HG02970 (cell line): ENCODE results near the gene RAB4B.
A peak's percentile ranks its signal among the peaks of the same experiment; 100 is the strongest.
"Not testable (repeated sequence)": the region's sequence is repeated elsewhere in the genome, so short reads cannot be mapped to it uniquely, and the experiment has no call there.

Experiments
- ATAC-seq: cut with Tn5 transposase; IDR thresholded peaks from one replicate; pipeline ENCODE4 v1.9.1; 2021; ENCODE audit warnings: mild to moderate bottlenecking, moderate library complexity, moderate number of reproducible peaks; ENCODE audit not compliant: unreplicated experiment, low FRiP score

Gene RAB4B

DNA sequence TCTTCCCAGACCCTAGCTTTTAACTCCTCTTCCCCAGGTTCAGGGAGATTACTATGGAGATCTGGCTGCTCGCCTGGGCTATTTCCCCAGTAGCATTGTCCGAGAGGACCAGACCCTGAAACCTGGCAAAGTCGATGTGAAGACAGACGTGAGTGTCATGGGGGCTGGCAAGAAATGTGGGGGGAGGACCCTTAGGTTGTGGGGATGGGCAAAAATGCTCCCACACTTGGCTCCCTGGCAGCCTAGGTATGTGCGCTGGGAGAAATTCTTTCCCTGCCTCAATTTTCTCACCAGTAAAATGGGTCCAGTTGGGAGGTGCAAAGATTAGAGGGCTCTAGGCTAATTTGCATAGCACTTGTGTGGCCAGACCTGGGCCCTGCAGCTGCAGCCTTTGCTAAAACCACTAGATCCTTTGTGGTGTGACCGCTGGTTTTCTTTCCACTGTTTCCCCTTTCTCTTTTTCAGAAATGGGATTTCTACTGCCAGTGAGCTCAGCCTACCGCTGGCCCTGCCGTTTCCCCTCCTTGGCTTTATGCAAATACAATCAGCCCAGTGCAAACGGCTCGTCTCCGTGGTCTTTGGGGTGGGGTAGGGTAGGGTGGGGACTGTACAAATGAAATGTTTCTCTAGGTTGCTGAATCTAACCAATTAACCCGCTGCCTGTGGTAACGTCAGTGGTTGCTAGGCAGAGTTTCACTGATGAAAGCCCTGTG is 959 bp upstream of the RAB4B start:
- peak; percentile 50 for ATAC-seq

DNA sequence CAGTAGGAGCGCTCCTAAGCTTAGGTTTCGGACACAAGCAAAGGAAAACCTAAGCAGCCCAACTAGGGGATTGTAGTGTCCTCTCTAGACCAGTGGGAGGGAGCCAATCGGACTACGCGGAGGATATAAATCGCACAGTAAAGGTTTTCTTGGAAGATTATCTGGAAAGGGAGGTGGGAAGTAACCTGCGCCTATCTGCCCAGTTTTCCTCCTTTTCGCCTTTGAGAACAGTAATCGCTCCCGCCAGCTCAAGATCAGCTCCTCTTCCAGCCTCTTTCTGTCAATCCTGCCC is 456 bp upstream of the RAB4B start:
- ATAC-seq, result no peak

DNA sequence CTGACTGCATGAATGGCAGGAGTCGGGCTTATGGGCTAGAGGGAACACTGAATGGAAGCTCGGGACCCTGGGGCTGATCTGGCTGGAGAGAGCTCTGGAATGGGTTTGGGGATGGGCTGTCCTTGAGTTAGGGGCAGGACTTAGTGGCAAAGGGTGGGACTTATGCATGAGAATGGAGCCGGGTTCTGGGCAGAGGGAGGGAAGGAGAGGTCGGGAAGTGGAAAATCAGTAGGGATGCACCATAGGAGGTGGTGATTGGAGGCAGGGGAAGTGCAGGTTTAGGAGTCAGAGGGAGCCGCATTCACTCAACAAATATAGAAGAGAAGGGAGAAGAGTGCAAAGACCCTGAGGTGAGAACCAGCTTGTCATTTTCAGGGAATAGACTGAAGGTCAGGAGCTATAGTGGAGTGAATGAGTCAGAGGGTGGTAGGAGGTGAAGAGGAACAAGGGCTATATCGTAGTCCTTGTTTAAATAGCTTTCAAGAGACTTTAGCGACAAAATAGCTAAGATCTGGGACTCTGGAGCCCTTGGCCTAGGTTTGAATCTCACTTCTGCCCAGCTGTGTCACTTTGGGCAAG is 748 bp downstream of the RAB4B start:
- ATAC-seq, result no peak

DNA sequence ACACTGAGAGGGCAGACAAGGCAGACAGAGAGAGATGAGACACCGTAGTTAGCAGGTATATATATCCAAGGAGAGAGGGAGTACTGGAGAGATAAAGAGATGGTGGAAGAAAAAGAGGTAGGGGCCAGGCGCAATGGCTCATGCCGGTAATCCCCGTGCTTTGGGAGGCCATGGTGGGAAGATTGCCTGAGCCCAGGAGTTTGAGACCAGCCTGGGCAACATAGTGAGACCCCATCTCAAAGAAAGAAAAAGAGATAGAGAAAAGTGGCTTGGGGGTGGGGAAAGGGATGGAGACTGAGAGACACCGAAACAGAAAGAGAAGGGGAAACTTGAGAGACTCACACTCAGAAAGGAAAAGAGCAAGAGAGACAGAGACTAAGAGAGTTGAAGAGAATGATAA is 2.5 kb downstream of the RAB4B start:
- no peak for ATAC-seq

DNA sequence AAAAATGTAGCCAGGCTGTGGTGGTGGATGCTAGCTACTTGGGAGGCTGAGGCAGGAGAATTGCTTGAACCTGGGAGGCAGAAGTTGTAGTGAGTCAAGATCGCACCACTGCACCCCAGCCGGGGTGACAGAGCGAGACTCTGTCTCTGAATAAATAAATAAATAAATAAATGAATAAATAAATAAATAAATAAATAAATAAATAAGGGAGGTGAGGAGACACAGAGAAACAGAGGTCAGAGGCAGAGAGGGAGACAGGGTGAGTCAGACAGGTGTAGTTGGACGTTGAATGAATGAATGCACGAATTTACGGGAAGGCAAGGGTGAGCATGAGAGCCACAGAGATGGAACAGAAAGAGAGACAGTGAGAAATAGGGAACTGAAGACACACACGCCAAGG is 3.1 kb downstream of the RAB4B start:
- ATAC-seq, result no peak

DNA sequence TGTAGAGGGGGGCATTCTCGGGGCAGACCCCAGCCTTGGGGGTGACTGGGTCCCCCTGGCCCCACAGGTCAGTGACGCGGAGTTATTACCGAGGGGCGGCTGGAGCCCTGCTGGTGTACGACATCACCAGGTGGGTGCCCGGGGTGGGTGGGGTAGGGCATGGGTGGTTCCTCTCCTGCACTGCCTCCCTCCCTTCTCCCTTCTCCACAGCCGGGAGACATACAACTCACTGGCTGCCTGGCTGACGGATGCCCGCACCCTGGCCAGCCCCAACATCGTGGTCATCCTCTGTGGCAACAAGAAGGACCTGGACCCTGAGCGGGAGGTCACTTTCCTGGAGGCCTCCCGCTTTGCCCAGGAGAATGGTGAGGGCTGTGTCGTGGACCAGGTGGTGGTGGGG is 5.7 kb downstream of the RAB4B start:
- ATAC-seq, result no peak

DNA sequence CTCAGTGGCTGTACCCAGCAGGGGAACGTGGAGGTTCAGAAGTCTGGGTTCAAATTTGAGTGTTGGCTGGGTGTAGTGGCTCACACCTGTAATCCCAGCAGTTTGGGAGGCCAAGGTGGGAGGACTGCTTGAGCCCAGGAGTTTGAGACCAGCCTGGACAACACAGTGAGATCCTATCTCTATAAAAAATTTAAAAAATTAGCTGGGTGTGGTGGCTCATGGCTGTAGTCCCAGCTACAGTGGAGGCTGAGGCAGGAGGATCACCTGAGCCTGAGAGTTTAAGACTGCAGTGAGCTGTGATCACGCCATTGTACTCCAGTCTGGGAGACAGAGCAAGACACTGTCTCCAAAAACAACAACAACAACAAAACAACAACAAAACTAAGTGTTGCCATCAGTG is 6.1 kb downstream of the RAB4B start:
- ATAC-seq, result not testable (repeated sequence)

DNA sequence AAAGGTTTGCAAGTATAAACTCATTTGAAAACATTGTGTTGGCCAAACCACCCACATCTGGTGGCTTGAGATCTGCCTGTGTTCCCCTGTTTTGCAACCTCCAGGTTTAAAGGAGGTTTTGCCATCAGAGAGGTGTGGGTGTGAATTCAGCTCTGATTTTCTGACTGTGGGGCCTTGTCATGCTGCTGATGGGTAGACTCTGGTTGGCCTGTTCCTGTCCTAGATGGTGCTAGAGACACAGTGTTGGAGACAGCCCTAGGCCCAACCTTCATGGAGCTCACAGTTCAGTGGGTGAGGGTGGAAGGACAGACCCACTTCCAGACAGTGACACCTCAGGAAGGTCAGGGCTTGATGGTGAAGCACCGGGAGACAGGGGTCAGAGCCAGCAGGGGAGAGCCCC is 7.5 kb downstream of the RAB4B start:
- no peak for ATAC-seq

DNA sequence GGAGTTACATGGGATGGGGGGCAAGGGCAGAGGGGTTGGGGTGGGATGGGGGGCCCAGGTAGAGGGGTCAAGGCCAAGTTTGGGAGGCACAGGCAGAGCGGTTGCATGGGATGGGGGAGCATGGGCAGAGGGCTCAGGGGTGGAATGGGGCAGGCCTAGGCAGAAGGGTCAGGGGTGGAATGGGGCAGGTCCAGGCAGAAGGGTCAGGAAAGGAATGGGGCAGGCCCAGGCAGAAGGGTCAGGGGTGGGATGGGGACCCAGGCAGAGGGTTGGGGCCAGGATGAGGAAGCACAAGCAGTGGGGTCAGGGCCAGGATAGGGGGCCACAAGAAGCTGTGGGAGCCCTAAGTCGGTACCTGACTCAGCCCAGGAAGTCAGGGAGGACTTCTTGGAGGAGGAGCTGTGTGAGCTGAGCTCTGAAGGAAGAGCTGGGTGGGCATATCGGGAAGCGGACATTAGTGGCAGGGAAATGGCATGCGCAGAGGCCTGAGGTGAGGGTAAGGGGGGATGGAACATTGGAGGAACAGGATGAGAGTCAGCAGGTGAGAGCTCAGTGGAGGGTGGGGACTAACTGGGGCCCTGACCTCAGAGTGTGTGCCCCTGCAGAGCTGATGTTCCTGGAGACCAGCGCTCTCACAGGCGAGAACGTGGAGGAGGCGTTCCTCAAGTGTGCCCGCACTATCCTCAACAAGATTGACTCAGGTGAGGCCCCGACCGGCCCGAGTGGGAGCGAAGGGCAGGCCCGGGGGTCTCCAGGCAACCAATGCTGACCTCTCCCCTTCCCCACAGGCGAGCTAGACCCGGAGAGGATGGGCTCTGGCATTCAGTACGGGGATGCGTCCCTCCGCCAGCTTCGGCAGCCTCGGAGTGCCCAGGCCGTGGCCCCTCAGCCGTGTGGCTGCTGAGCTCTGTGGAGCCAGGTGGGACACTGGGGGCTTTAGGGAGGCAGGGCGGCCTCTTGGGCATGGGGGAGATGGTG is 8.3 kb downstream of the RAB4B start:
- ATAC-seq, result no peak

DNA sequence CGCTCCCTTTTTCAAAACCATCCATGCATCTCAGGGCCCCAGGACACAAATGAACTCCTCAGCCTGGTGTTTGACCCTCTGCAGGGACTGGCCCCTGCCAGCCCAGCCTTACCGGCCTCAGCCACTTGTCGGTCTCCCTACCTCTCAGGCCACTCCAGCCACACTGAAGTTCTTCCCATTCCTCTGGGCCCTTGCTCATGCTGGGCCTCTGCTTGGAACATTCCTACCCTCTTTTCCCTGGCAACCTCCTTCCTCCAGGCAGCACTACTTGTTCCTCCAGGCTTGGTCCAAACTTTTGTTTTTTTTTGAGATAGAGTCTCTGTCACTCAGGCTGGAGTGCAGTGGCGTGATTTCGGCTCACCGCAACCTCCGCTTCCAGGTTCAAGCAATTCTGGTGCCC is 13.3 kb downstream of the RAB4B start:
- no peak for ATAC-seq

DNA sequence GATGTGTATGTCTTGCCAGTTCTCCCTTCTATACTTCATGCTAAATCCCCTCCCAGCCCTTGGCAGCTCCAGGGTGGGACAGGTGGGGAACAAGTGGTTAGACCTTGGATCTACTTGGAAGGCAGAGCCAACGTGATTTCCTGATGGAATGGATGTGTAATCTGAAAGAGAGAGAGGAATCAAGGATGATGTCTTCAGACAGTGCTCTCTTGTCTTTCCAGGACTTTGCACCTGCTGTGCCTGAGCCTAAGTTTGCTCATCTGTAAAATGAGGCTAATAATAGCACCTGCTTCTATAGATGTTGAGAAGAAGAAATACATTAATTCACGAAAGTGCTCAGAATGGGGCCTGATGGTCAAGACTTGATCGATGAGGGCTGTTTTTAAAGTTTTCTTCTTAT is 13.9 kb downstream of the RAB4B start:
- no peak for ATAC-seq

DNA sequence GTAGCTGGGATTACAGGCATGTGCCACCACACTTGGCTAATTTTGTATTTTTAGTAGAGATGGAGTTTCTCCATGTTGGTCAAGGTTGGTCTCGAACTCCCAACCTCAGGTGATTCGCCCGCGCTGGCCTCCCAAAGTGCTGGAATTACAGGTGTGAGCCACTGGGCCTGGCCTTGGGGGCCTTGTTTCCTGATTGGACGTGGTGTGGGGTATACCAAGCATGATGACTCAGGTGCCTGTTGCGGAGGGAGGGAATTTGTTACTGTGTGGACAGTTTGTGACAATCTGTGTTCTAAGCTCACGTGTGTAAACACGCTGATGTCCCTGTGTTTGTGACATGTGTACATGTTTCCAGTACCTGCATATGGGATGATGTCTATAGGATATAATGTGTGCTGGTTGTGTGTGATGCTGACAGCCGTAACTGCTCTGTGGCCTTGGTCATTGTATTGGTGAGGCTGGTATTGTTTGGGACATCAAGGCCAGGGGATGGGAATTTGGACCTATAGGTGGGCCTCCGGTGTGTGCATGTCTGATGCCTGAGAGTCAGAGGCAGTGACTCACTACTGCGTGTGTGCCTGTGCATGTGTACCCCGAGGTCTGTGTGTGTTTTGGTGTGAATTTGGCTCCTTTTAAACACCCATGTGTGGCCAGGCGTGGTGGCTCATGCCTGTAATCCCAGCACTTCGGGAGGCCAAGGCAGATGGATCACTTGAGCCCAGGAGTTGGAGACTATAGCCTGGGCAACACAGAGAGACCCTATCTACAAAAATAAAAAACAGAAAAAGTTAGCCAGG is 19.3 kb downstream of the RAB4B start:
- ATAC-seq, result no peak

DNA sequence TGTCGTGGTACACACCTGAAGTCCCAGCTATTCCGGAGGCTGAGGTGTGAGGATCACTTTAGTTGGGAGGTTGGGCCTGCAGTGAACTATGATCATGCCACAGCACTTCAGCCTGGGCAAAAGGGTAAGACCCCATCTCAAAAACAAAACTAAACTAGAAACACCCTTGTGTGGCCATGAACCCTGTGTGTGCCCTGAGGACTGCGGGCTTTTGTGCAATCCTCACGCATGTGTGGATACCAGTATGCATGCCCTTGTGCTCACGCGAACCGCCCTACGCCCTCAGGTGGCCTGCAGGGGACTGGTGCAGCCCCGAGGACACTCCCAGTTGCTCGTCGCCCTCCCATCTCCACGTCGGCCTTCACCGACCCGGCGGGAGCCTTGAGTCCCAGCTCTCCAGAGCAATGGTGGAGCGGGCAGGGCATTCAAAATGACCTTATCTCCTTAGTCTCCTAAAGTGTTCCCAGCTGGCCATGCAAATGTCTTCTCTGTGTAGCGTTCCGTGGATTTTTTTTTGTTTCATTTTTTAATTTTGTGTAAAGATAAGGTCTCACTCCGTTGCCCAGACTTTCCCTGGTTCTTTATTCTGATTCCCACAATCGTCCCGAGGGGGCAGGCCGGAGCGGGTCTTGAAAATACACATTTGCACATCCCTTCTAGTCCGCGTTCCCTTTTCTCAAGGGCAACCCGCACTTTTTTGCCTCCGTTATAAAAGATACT is 20.1 kb downstream of the RAB4B start:
- ATAC-seq, result peak; percentile 11

DNA sequence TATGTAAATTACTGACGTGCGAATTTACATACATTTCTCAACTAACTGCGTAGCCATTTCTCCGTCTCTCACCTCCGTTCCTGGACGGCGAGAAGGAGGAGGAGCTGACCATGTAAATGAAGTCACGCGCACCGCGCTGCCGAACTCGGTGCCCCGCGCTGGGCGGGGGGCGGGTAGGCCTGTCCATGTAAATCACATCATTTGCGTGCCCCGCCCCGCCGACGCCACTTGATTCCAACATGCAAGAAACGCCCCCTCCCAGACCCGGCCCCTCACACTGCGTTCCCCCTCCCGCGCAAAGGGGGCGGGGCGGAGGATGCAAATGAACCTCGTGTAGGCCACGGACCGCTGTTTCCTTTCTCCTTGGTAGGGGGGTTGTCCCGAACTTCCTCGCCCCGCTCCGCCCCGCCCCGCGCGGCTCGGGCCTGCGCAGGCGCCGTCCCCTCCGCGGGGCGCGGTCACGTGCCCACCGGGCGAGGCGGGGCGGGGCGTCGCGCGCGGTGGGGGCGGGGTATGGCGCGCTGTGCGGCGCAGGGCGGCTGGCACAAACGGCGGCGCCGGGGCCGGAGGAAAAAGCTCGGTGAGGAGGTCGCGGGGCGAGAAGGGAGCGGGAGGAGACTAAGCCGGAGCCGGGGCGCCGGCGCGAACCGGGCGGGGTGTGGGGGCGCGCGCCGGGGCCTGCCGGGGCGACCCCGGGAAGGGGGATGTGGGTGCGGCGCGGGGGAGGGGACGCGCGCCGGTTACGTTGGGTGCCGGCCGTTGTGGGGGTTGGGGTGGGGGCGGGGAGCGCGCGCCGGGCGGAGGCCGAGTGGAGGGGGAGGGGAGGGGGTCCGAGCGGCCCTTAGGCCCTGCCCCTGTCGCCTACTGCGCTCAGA is 20.9 kb downstream of the RAB4B start, which contains the start of gene EGLN2:
Gene EGLN2, plus strand, starts transcription at position 509 of the 875 bp plus-strand sequence. CDS start 1,382 bp downstream, outside the sequence.
- peak; percentile 84 for ATAC-seq

DNA sequence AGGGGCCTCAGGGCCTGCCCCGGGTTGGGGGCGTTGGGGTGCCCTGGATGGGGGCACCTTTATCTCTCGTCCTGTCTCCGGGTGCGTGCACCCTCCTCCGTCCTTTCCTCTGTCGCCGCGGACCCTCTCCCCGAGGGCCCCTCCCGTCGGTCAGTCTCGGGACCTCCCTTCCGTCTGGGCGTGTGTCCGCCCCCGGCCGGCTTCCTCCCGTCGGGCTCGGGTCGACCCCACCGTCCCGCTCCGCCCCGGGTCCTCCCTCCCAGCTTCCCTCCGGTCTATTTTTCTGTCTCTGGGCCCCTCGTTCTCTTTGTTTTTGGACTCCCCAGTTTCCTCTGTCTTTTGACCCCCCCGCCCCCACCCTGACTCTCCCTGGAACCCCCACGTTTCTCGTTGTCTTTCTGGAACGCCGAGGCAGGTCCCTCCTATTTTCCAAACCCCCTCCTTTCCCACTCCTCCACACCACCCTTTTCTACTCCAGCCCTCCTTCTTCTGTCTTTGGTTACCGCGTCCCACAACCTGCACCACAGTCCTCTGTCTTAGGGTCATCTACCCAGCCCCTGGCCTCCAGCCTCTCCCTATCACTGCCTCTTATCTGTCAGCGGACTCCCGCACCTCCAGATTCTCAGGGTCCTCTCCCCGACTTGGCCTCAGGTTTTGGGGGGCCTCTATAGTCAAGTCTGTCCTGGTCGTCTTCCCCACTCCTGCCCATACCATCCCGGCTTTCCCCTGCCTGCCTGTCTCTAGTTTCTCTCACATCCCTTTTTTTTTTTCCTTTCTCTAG is 21.7 kb downstream of the RAB4B start:
- no peak for ATAC-seq

DNA sequence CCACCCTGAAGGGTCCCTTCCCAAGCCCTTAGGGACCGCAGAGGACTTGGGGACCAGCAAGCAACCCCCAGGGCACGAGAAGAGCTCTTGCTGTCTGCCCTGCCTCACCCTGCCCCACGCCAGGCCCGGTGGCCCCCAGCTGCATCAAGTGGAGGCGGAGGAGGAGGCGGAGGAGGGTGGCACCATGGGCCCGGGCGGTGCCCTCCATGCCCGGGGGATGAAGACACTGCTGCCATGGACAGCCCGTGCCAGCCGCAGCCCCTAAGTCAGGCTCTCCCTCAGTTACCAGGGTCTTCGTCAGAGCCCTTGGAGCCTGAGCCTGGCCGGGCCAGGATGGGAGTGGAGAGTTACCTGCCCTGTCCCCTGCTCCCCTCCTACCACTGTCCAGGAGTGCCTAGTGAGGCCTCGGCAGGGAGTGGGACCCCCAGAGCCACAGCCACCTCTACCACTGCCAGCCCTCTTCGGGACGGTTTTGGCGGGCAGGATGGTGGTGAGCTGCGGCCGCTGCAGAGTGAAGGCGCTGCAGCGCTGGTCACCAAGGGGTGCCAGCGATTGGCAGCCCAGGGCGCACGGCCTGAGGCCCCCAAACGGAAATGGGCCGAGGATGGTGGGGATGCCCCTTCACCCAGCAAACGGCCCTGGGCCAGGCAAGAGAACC is 22.4 kb downstream of the RAB4B start:
- ATAC-seq, result no peak

DNA sequence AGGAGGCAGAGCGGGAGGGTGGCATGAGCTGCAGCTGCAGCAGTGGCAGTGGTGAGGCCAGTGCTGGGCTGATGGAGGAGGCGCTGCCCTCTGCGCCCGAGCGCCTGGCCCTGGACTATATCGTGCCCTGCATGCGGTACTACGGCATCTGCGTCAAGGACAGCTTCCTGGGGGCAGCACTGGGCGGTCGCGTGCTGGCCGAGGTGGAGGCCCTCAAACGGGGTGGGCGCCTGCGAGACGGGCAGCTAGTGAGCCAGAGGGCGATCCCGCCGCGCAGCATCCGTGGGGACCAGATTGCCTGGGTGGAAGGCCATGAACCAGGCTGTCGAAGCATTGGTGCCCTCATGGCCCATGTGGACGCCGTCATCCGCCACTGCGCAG is 22.9 kb downstream of the RAB4B start:
- ATAC-seq, result no peak
